H1 (cell line): ENCODE measurements around the gene SPPL2A. TPM values are rescaled to one million over a fixed set of nuclear protein-coding genes. Genes with fewer than 3 reads are reported as not detected.

ENCODE experiments used
- CTCF ChIA-PET: fragments of 300-600 bp; sonication (Branson Sonifier 250); formaldehyde crosslinking; loops from one replicate; lab custom pipeline; 2021; ENCODE audit not compliant: partially characterized antibody; lab: Charles Lee
- POLR2A ChIA-PET: fragments of 300-600 bp; sonication (Branson Sonifier 250); formaldehyde crosslinking; loops from one replicate; lab custom pipeline; 2021; ENCODE audit warnings: inconsistent platforms; ENCODE audit not compliant: partially characterized antibody; lab: Charles Lee
- DNase-seq, 2 experiments: peaks; one replicate each; pipeline versions ENCODE4 v3.0.0 to v3.0.0-alpha.2; 2010 to 2022; ENCODE audit warnings: low spot score in 2 of 2, low read depth in 1 of 2, mixed read lengths in 1 of 2
- FAIRE-seq: peaks from 2 replicates; lab custom pipeline; 2011; peaks lifted over from hg19 to GRCh38; lab: Jason Lieb, UNC
- H2AFZ ChIP-seq: 2 replicates; pipeline ENCODE4 v1.8.1; 2012; ENCODE audit warnings: low read length, inconsistent platforms
- H2AK5ac ChIP-seq: 2 replicates; pipeline ENCODE4 v1.6.1; 2013; ENCODE audit warnings: low read depth, low read length
- H2BK120ac ChIP-seq: replicated peaks from 2 replicates; pipeline ENCODE3; 2013; ENCODE audit warnings: low read depth, low read length, inconsistent platforms
- H2BK12ac ChIP-seq: 2 replicates; pipeline ENCODE4 v1.6.1; 2013; ENCODE audit warnings: low read depth, low read length
- H2BK15ac ChIP-seq: 2 replicates; pipeline ENCODE4 v1.6.1; 2013; ENCODE audit warnings: low read length
- H2BK20ac ChIP-seq: 2 replicates; pipeline ENCODE4 v1.6.1; 2013; ENCODE audit warnings: low read length
- H2BK5ac ChIP-seq: 2 replicates; pipeline ENCODE4 v1.6.1; 2013; ENCODE audit warnings: low read depth, low read length
- H3K14ac ChIP-seq: 2 replicates; pipeline ENCODE4 v1.6.1; 2013; ENCODE audit warnings: inconsistent platforms; ENCODE audit not compliant: insufficient read length
- H3K18ac ChIP-seq: 2 replicates; pipeline ENCODE4 v1.6.1; 2013; ENCODE audit warnings: low read length; ENCODE audit errors: extremely low read depth
- H3K23ac ChIP-seq: 2 replicates; pipeline ENCODE4 v1.6.1; 2013; ENCODE audit warnings: inconsistent platforms; ENCODE audit not compliant: insufficient read length
- H3K23me2 ChIP-seq: 2 replicates; pipeline ENCODE4 v1.6.1; 2013; ENCODE audit warnings: low read depth, low read length
- H3K27ac ChIP-seq: 2 replicates; pipeline ENCODE4 v1.6.1; 2011; ENCODE audit warnings: low read depth, low read length, inconsistent platforms
- H3K27me3 ChIP-seq, 4 experiments: replicated peaks in 1 of 4; 1 replicate in 1 of 4; 2 replicates in 3 of 4; pipeline versions ENCODE4 v1.6.1 to v1.8.1; 2011 to 2013; ENCODE audit warnings: low read length in 3 of 4, mild to moderate bottlenecking in 3 of 4, inconsistent platforms in 2 of 4, mixed read lengths in 2 of 4, moderate library complexity in 1 of 4; ENCODE audit not compliant: control insufficient read depth in 3 of 4, insufficient read depth in 3 of 4; ENCODE audit errors: extremely low read depth in 1 of 4
- H3K36me3 ChIP-seq, 4 experiments: 2 replicates each; pipeline versions ENCODE4 v1.6.1 to v1.8.1; 2011 to 2013; ENCODE audit warnings: mild to moderate bottlenecking in 4 of 4, low read length in 3 of 4, moderate library complexity in 2 of 4, control low read depth in 1 of 4, inconsistent platforms in 1 of 4; ENCODE audit not compliant: insufficient read depth in 4 of 4, control insufficient read depth in 2 of 4
- H3K4ac ChIP-seq: replicated peaks from 2 replicates; pipeline ENCODE3; 2013; ENCODE audit warnings: low read length, low read depth, mixed read lengths, inconsistent platforms; ENCODE audit not compliant: insufficient read length
- H3K4me1 ChIP-seq, 4 experiments: replicated peaks in 1 of 4; 1 replicate in 1 of 4; 2 replicates in 3 of 4; pipeline versions ENCODE4 v1.6.1 to v1.8.1; 2011 to 2013; ENCODE audit warnings: low read length in 3 of 4, inconsistent platforms in 2 of 4, mixed read lengths in 1 of 4; ENCODE audit not compliant: insufficient read depth in 4 of 4, control insufficient read depth in 3 of 4
- H3K4me2 ChIP-seq, 2 experiments: 2 replicates each; pipeline versions ENCODE4 v1.6.1 to v1.8.1; 2011 to 2013; ENCODE audit warnings: low read depth in 2 of 2, low read length in 2 of 2, control low read depth in 1 of 2, inconsistent platforms in 1 of 2, mild to moderate bottlenecking in 1 of 2; ENCODE audit not compliant: insufficient read depth in 1 of 2
- H3K4me3 ChIP-seq, 4 experiments: fragments of 200-600, 300-600 bp in 1 of 4; sonication (generic), shearing (Covaris generic), sonication (Bioruptor Twin) in 1 of 4; 2 replicates each; pipeline versions ENCODE4 v1.5.1 to v1.8.1; 2011 to 2016; ENCODE audit warnings: low read length in 4 of 4, low read depth in 3 of 4, control low read depth in 2 of 4, inconsistent platforms in 2 of 4, mild to moderate bottlenecking in 2 of 4, mixed read lengths in 1 of 4, moderate library complexity in 1 of 4; ENCODE audit not compliant: insufficient read depth in 2 of 4; ENCODE audit errors: extremely low read depth in 1 of 4
- H3K56ac ChIP-seq: replicated peaks from 2 replicates; pipeline ENCODE3; 2013; ENCODE audit warnings: low read depth, mild to moderate bottlenecking, mixed read lengths, low read length, inconsistent platforms; ENCODE audit not compliant: insufficient read length
- H3K79me1 ChIP-seq: 2 replicates; pipeline ENCODE4 v1.6.1; 2013; ENCODE audit warnings: low read depth, low read length, control low read depth
- H3K79me2 ChIP-seq, 2 experiments: 2 replicates each; pipeline versions ENCODE4 v1.6.1 to v1.8.1; 2012 to 2013; ENCODE audit warnings: low read length in 2 of 2, mild to moderate bottlenecking in 2 of 2, inconsistent platforms in 1 of 2; ENCODE audit not compliant: insufficient read depth in 2 of 2, control insufficient read depth in 1 of 2
- H3K9ac ChIP-seq, 4 experiments: replicated peaks in 1 of 4; 1 replicate in 1 of 4; 2 replicates in 3 of 4; pipeline versions ENCODE4 v1.6.1 to v1.8.1; 2011 to 2013; ENCODE audit warnings: low read depth in 3 of 4, low read length in 3 of 4, control low read depth in 2 of 4, mild to moderate bottlenecking in 2 of 4, moderate library complexity in 2 of 4, inconsistent platforms in 1 of 4; ENCODE audit errors: extremely low read depth in 1 of 4
- H3K9me3 ChIP-seq, 2 experiments: 2 replicates each; pipeline versions ENCODE4 v1.6.1 to v1.8.1; 2012 to 2013; ENCODE audit warnings: mild to moderate bottlenecking in 2 of 2, moderate library complexity in 2 of 2, control low read depth in 1 of 2, inconsistent platforms in 1 of 2, low read depth in 1 of 2, low read length in 1 of 2, mixed read lengths in 1 of 2; ENCODE audit not compliant: insufficient read depth in 2 of 2
- H4K20me1 ChIP-seq, 2 experiments: replicated peaks in 1 of 2; 2 replicates each; pipeline versions ENCODE3 to v1.8.1; 2011 to 2013; ENCODE audit warnings: inconsistent platforms in 2 of 2, low read length in 2 of 2, mild to moderate bottlenecking in 1 of 2; ENCODE audit not compliant: insufficient read depth in 2 of 2, control insufficient read depth in 1 of 2
- H4K5ac ChIP-seq: 2 replicates; pipeline ENCODE4 v1.6.1; 2013; ENCODE audit warnings: low read length, low read depth, mixed read lengths, inconsistent platforms; ENCODE audit not compliant: insufficient read length
- H4K8ac ChIP-seq: 2 replicates; pipeline ENCODE4 v1.8.0; 2013; ENCODE audit warnings: mild to moderate bottlenecking, moderate library complexity, low read length, inconsistent platforms; ENCODE audit not compliant: insufficient read depth; ENCODE audit errors: extremely low read depth
- H4K91ac ChIP-seq: replicated peaks from 2 replicates; pipeline ENCODE3; 2013; ENCODE audit warnings: low read length, mixed read lengths, inconsistent platforms; ENCODE audit not compliant: insufficient read length
- POU5F1 ChIP-seq: IDR thresholded peaks from 2 replicates; pipeline ENCODE4 v1.6.1; 2011; ENCODE audit warnings: low read depth, mild to moderate bottlenecking, low read length, moderate library complexity
- WGBS, 2 experiments: shearing (Covaris generic) in 1 of 2; methylation state at CpG; one replicate each; pipeline versions ENCODE4 v1.1.6 to v1.1.7; 2013 to 2015; ENCODE audit warnings: low lambda C conversion rate in 2 of 2, mixed read lengths in 2 of 2, inconsistent platforms in 1 of 2, low coverage in 1 of 2, missing lambda C conversion rate in 1 of 2; ENCODE audit not compliant: insufficient replicate concordance in 2 of 2, insufficient coverage in 1 of 2, insufficient read length in 1 of 2; ENCODE audit errors: extremely low coverage in 1 of 2, missing lambda C conversion rate in 1 of 2; 5-methylcytosine and 5-hydroxymethylcytosine counted together
- polyA plus RNA-seq, 7 experiments: library from polyadenylated mRNA; depleted of rRNA in 3 of 7; stranded (reverse) in 5 of 7; unstranded in 2 of 7; fragments of >200 nt in 5 of 7; fragments of 200-250 nt in 2 of 7; gene quantifications; 1 replicate in 5 of 7; 2 replicates in 1 of 7; 4 replicates in 1 of 7; pipeline versions ENCODE4 v1.2.1 to v1.2.3, GENCODE V29; 2011 to 2013; ENCODE audit warnings: missing spikeins in 2 of 7, mixed read lengths in 2 of 7
- total RNA-seq: library from RNA; stranded (reverse); fragmentation: NEBNext Ultra II Directional; extraction: Animal tissue kit (Norgen Biotek cat#: 25700); gene quantifications from 2 replicates; pipeline ENCODE4 v1.2.1, GENCODE V29; 2021

The SPPL2A gene
- total and polyA plus RNA-seq, 2 of the 8 experiments (the other 6 are each of a cell fraction or from before 2014, with no cell fraction given) = 15.6 to 52.9 TPM

DNA sequence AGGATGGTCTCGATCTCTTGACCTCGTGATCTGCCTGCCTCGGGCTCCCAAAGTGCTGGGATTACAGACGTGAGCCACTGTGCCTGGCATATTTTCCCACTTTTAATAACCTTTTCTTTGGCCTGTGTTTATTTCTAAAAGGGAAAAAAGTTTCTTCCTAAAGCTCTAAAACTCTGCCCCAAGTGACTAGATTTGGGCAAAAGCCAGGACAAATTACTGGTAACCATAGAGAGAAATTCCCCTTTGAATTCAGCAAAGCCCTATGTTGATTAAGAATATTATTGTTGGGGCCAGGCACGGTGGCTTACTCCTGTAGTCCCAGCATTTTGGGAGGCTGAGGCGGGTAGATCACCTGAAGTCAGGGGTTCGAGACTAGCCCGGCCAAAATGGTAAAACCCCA lies 67.4 kb downstream of the SPPL2A start:
- no peak overlapping the region for H4K5ac ChIP-seq
- no peak overlapping the region for H3K4ac ChIP-seq
- H3K56ac ChIP-seq = no peak overlapping the region
- H3K4me1 ChIP-seq = no peaks in the 10 kb centered on the region
- no peak overlapping the region for H3K18ac ChIP-seq
- H3K79me2 ChIP-seq = no peaks in the 10 kb centered on the region
- no peak overlapping the region for H3K23ac ChIP-seq
- H4K20me1 ChIP-seq = no peaks in the 10 kb centered on the region
- 95% methylated on average over 8 of the region's 8 CpGs; no CpG with 5 or more reads in 1 of the 2 experiments for WGBS, 2 experiments
- H2BK20ac ChIP-seq = no peak overlapping the region
- H2BK120ac ChIP-seq = no peak overlapping the region
- no peak overlapping the region for H2AFZ ChIP-seq
- no peak for FAIRE-seq
- no peak overlapping the region for H2AK5ac ChIP-seq
- no peaks in the 10 kb centered on the region for H3K79me1 ChIP-seq
- no peak overlapping the region for H2BK5ac ChIP-seq
- no peak overlapping the region for H3K4me3 ChIP-seq
- H3K27ac ChIP-seq = no peak overlapping the region
- no peak overlapping the region for H3K4me2 ChIP-seq
- H4K91ac ChIP-seq = no peak overlapping the region
- CTCF ChIA-PET = interaction anchor here (1.4 kb wide), 1 partner anchor 25 kb away, joined by 3 read pairs; no protein-coding TSS in a partner anchor
- H3K36me3 ChIP-seq = no peaks in the 10 kb centered on the region
- DNase-seq = no peak
- no peak overlapping the region for H3K9ac ChIP-seq
- H3K23me2 ChIP-seq = no peaks in the 10 kb centered on the region
- no peaks in the 10 kb centered on the region for H3K9me3 ChIP-seq
- no peak overlapping the region for H2BK12ac ChIP-seq
- H3K27me3 ChIP-seq = no peaks in the 10 kb centered on the region
- no peak overlapping the region for H4K8ac ChIP-seq
- H2BK15ac ChIP-seq = no peak overlapping the region
- no peak overlapping the region for H3K14ac ChIP-seq
- POLR2A ChIA-PET = interaction anchor here (0.9 kb wide), 1 partner anchor 14 kb away, joined by 5 read pairs; no protein-coding TSS in a partner anchor
- TF ChIP-seq POU5F1 = no peak
